SK-N-SH (cell line): ENCODE data around the gene ASIC3. TPM values are rescaled to one million over a fixed set of nuclear protein-coding genes. Genes with fewer than 3 reads are reported as not detected.
"Not testable (repeated sequence)": the region's sequence is repeated elsewhere in the genome, so short reads cannot be mapped to it uniquely, and the experiment has no call there.

Source experiments
- CTCF ChIA-PET: fragments of 300-600, 350-600 bp; formaldehyde crosslinking; extraction: SDS; loops from one replicate; lab custom pipeline; 2021; lab: Yijun Ruan, JAX
- POLR2A ChIA-PET: fragments of 350-600 bp; sonication (Branson Sonifier 250); formaldehyde crosslinking; extraction: SDS; loops from one replicate; lab custom pipeline; 2020; ENCODE audit warnings: antibody characterized with exemption, inconsistent platforms; lab: Yijun Ruan, JAX
- DNase-seq: peaks from one replicate; pipeline ENCODE4 v3.0.0; 2012
- H2AFZ ChIP-seq: fragments of 200-600 bp; sonication (generic); 2 replicates; pipeline ENCODE4 v1.8.1; 2016; ENCODE audit warnings: antibody characterized with exemption, mild to moderate bottlenecking, low read depth
- H3F3A ChIP-seq: fragments of 200-600 bp; sonication (generic); replicated peaks from 2 replicates; pipeline ENCODE3; 2016; ENCODE audit warnings: antibody characterized with exemption, mild to moderate bottlenecking; ENCODE audit not compliant: insufficient read depth
- H3K27ac ChIP-seq, 2 experiments: fragments of 200-500 bp in 1 of 2; fragments of 200-600 bp in 1 of 2; sonication (Bioruptor generic) in 1 of 2; sonication (generic), shearing (Covaris generic) in 1 of 2; 2 replicates each; pipeline versions ENCODE4 v1.5.1 to v1.6.1; 2014 to 2016; ENCODE audit warnings: low read depth in 2 of 2, inconsistent platforms in 1 of 2, low read length in 1 of 2, mild to moderate bottlenecking in 1 of 2, mixed read lengths in 1 of 2
- H3K27me3 ChIP-seq: fragments of 200-600 bp; sonication (generic), shearing (Covaris generic); 2 replicates; pipeline ENCODE4 v1.6.1; 2016; ENCODE audit warnings: mixed run types; ENCODE audit not compliant: insufficient read depth
- H3K36me3 ChIP-seq, 2 experiments: fragments of 200-500 bp in 1 of 2; fragments of 200-600 bp in 1 of 2; sonication (Bioruptor generic) in 1 of 2; sonication (generic) in 1 of 2; replicated peaks in 1 of 2; 2 replicates each; pipeline versions ENCODE3 to v1.5.1; 2014 to 2016; ENCODE audit warnings: low read length in 1 of 2, mild to moderate bottlenecking in 1 of 2; ENCODE audit not compliant: insufficient read depth in 2 of 2, control insufficient read depth in 1 of 2
- H3K4me1 ChIP-seq, 2 experiments: fragments of 200-500 bp in 1 of 2; fragments of 200-600 bp in 1 of 2; sonication (Bioruptor generic) in 1 of 2; sonication (generic), shearing (Covaris generic) in 1 of 2; 2 replicates each; pipeline versions ENCODE4 v1.5.1 to v1.6.1; 2014 to 2016; ENCODE audit warnings: low read depth in 1 of 2, low read length in 1 of 2, mixed run types in 1 of 2; ENCODE audit not compliant: insufficient read depth in 2 of 2, control insufficient read depth in 1 of 2
- H3K4me2 ChIP-seq: fragments of 200-600 bp; sonication (generic), shearing (Covaris generic); 2 replicates; pipeline ENCODE4 v1.6.1; 2017; ENCODE audit warnings: mixed run types
- H3K4me3 ChIP-seq, 2 experiments: fragments of 200-500 bp in 1 of 2; fragments of 200-600 bp in 1 of 2; sonication (Bioruptor generic) in 1 of 2; sonication (generic), shearing (Covaris generic) in 1 of 2; 2 replicates each; pipeline versions ENCODE4 v1.5.1 to v1.8.1; 2014 to 2016; ENCODE audit warnings: low read depth in 2 of 2, inconsistent platforms in 1 of 2, low read length in 1 of 2, mild to moderate bottlenecking in 1 of 2, mixed read lengths in 1 of 2, moderate library complexity in 1 of 2
- H3K79me2 ChIP-seq: fragments of 200-600 bp; sonication (generic); 2 replicates; pipeline ENCODE4 v1.8.1; 2017; ENCODE audit warnings: mild to moderate bottlenecking; ENCODE audit not compliant: insufficient read depth
- H3K9ac ChIP-seq: fragments of 200-600 bp; sonication (generic); 2 replicates; pipeline ENCODE4 v1.6.1; 2017; ENCODE audit warnings: mixed run types
- H3K9me2 ChIP-seq: fragments of 200-600 bp; sonication (generic); 2 replicates; pipeline ENCODE4 v1.6.1; 2017; ENCODE audit warnings: mixed run types
- H3K9me3 ChIP-seq: fragments of 200-600 bp; sonication (generic); 2 replicates; pipeline ENCODE4 v1.6.1; 2017; ENCODE audit warnings: mixed run types, mild to moderate bottlenecking, moderate library complexity
- H4K20me1 ChIP-seq: fragments of 200-600 bp; sonication (generic); 2 replicates; pipeline ENCODE4 v1.6.1; 2017; ENCODE audit warnings: mild to moderate bottlenecking, mixed run types; ENCODE audit not compliant: insufficient read depth
- EZH2phosphoT487 ChIP-seq: fragments of 200-600 bp; sonication (generic); IDR thresholded peaks from 2 replicates; pipeline ENCODE4 v1.6.1; 2017; ENCODE audit warnings: low read depth, mixed run types, mild to moderate bottlenecking, antibody characterized with exemption, moderate library complexity, borderline replicate concordance
- FOSL2 ChIP-seq: IDR thresholded peaks from 2 replicates; pipeline ENCODE4 v1.4.0; 2012; ENCODE audit warnings: low read depth, mild to moderate bottlenecking, moderate library complexity, borderline replicate concordance
- GATA2 ChIP-seq: sonication (generic); formaldehyde crosslinking; IDR thresholded peaks from 2 replicates; pipeline ENCODE4 v1.5.0; 2020; ENCODE audit warnings: mild to moderate bottlenecking, missing genetic modification reagents
- MAX ChIP-seq: IDR thresholded peaks from 2 replicates; pipeline ENCODE4 v1.4.0; 2012; ENCODE audit warnings: low read depth
- MXI1 ChIP-seq: IDR thresholded peaks from 2 replicates; pipeline ENCODE4 v1.6.1; 2012; ENCODE audit warnings: mild to moderate bottlenecking, low read depth, low read length, improper control_type of control experiment
- NFIC ChIP-seq: IDR thresholded peaks from 2 replicates; pipeline ENCODE4 v1.4.0; 2012; ENCODE audit warnings: borderline replicate concordance
- RCOR1 ChIP-seq: fragments of 150-350 bp; IDR thresholded peaks from 2 replicates; pipeline ENCODE4 v1.6.1; 2017; ENCODE audit warnings: antibody characterized with exemption, low read length
- USF1 ChIP-seq: IDR thresholded peaks from 2 replicates; pipeline ENCODE4 v1.4.0; 2012; ENCODE audit warnings: low read depth, borderline replicate concordance
- YY1 ChIP-seq: IDR thresholded peaks from 2 replicates; pipeline ENCODE4 v1.4.0; 2012; ENCODE audit warnings: low read depth, mild to moderate bottlenecking
- WGBS: methylation state at CpG from one replicate; pipeline ENCODE4 v1.1.6; 2017; ENCODE audit warnings: low lambda C conversion rate; 5-methylcytosine and 5-hydroxymethylcytosine counted together
- polyA plus RNA-seq, 3 experiments: library from polyadenylated mRNA; depleted of rRNA; stranded (reverse); fragments of >200 nt; gene quantifications; 2 replicates each; pipeline ENCODE4 v1.2.3, GENCODE V29; 2012

The ASIC3 gene
- polyA plus RNA-seq, 1 of the 3 experiments (the other 2 are of a cell fraction): 4.5 TPM

GRCh38 chr7:151025924-151026671, 22.2 kb upstream of the ASIC3 start (continued):
- no peak for TF ChIP-seq USF1
- no peak for TF ChIP-seq GATA2 (CRISPR knock-in tag)
- TF ChIP-seq RCOR1: no peak
- no peak for TF ChIP-seq EZH2phosphoT487
- TF ChIP-seq NFIC: no peak
- no peak for TF ChIP-seq MAX
- no peak for TF ChIP-seq YY1
- TF ChIP-seq FOSL2: no peak
- TF ChIP-seq MXI1: no peak

- Histone ChIP-seq H2AFZ (peak overlapping the region; percentile 98; the same call in 1 of the 2 replicates), H3K4me2 (peak overlapping the region; percentile 89; the same call in 1 of the 2 replicates)
Measured at GRCh38 chr7:151026771-151027727, 21.3 kb upstream of the ASIC3 start.

GRCh38 chr7:151027728-151028130, 20.6 kb upstream of the ASIC3 start:
- H3K9me3 ChIP-seq, H3F3A ChIP-seq, DNase-seq, H3K4me1 ChIP-seq, H3K27me3 ChIP-seq, H3K9me2 ChIP-seq, H4K20me1 ChIP-seq: not testable (repeated sequence)
- ChIA-PET CTCF (interaction anchor here (0.8 to 6.4 kb wide), 19 partner anchors 9 to 249 kb away, joined by 3 to 73 read pairs (median 4); partner anchors contain the start of genes AGAP3, CDK5 and SLC4A2), POLR2A (interaction anchor here (0.9 to 2.3 kb wide), 17 partner anchors 9 to 240 kb away, joined by 3 to 15 read pairs (median 5); partner anchors contain the start of genes ABCF2, CHPF2 and FASTK)
- H3K9ac ChIP-seq: peak overlapping the region; percentile 49
- 12% methylated on average over 16 of the region's 16 CpGs for WGBS
- peaks cover 0 to 10% of the 10 kb centered on the region in 2 experiments for H3K36me3 ChIP-seq
- peaks cover 42% of the 10 kb centered on the region for H3K79me2 ChIP-seq
- peak overlapping the region; percentile 89 for H3K4me2 ChIP-seq
- H3K4me3 ChIP-seq: peak overlapping the region; percentile 84 to 85
- H3K27ac ChIP-seq: peak overlapping the region; percentile 51 to 60; a peak in 3 of 4 replicates
- peak overlapping the region; percentile 98 for H2AFZ ChIP-seq

More at GRCh38 chr7:151026771-151027727, 21.3 kb upstream of the ASIC3 start:
- Histone ChIP-seq H3K79me2 (peaks cover 35% of the 10 kb centered on the region), H3K4me3 (peak overlapping the region; percentile 84 to 85; a peak in 3 of 4 replicates)
- H4K20me1 ChIP-seq, H3F3A ChIP-seq, H3K36me3 ChIP-seq, H3K9me3 ChIP-seq, H3K9me2 ChIP-seq, DNase-seq, H3K27me3 ChIP-seq, H3K4me1 ChIP-seq, H3K9ac ChIP-seq, H3K27ac ChIP-seq: not testable (repeated sequence)
- CTCF ChIA-PET: interaction anchor here (0.8 to 6.4 kb wide), 8 partner anchors 9 to 85 kb away, joined by 3 to 73 read pairs (median 12); partner anchors contain the start of gene AGAP3
- 73% methylated on average over 19 of the region's 19 CpGs for WGBS
- POLR2A ChIA-PET: interaction anchor here (1.1 to 1.9 kb wide), 7 partner anchors 8 to 206 kb away, joined by 4 to 15 read pairs (median 7); partner anchors contain the start of genes ABCF2 and CHPF2
